Activated CD8-positive, alpha-beta T cell treated with anti-CD3 and anti-CD28 coated beads for 36 hours (primary cell): ENCODE data around the gene MEF2A. TPM values are rescaled to one million over a fixed set of nuclear protein-coding genes. Genes with fewer than 3 reads are reported as not detected.

ENCODE experiments used
- ATAC-seq: fragments of 200-7000 bp; cut with Tn5 transposase; one replicate; pipeline ENCODE4 v1.10.0; 2021; ENCODE audit warnings: mild to moderate bottlenecking, moderate library complexity
- CTCF ChIA-PET: fragments of 350-600 bp; sonication (Branson Sonifier 250); formaldehyde crosslinking; loops from one replicate; lab custom pipeline; 2021; ENCODE audit warnings: antibody characterized with exemption; lab: Charles Lee
- POLR2A ChIA-PET: fragments of 350-600 bp; sonication (Branson Sonifier 250); formaldehyde crosslinking; loops from one replicate; lab custom pipeline; 2021; ENCODE audit warnings: antibody characterized with exemption; lab: Charles Lee
- DNase-seq: peaks from one replicate; pipeline ENCODE4 v3.0.0-alpha.2; 2020
- H3K27ac Mint-ChIP-seq: one replicate; pipeline ENCODE4 v1.8.0; 2021; ENCODE audit warnings: mild to moderate bottlenecking, mixed read lengths
- H3K27me3 Mint-ChIP-seq: one replicate; pipeline ENCODE4 v1.8.0; 2021; ENCODE audit warnings: mixed read lengths
- H3K36me3 Mint-ChIP-seq: one replicate; pipeline ENCODE4 v1.8.0; 2021; ENCODE audit warnings: low read depth, mixed read lengths
- H3K4me1 Mint-ChIP-seq: one replicate; pipeline ENCODE4 v1.8.0; 2021; ENCODE audit warnings: low read depth, mixed read lengths
- H3K4me3 Mint-ChIP-seq: one replicate; pipeline ENCODE4 v1.8.0; 2021; ENCODE audit warnings: mild to moderate bottlenecking, moderate library complexity, mixed read lengths
- H3K9me3 Mint-ChIP-seq: one replicate; pipeline ENCODE4 v1.8.0; 2021; ENCODE audit warnings: mixed read lengths
- intact Hi-C: fragments of 100-400 bp; cut with micrococcal nuclease; formaldehyde crosslinking; loops from one replicate; pipeline ENCODE4 v1.10.0; 2022
- total RNA-seq, 2 experiments: library from RNA; stranded (reverse); gene quantifications; one replicate each; pipeline ENCODE4 v1.2.3, GENCODE V29; 2021
- TF ChIP-seq, protein P1 (sequence below): fragments of 200-600 bp; IDR thresholded peaks from one replicate; pipeline ENCODE4 v1.8.0; 2022; ENCODE audit warnings: antibody characterized with exemption, mild to moderate bottlenecking

The MEF2A gene
- total RNA-seq, 2 experiments from 2014 or later = 16.4 to 17.6 TPM

DNA sequence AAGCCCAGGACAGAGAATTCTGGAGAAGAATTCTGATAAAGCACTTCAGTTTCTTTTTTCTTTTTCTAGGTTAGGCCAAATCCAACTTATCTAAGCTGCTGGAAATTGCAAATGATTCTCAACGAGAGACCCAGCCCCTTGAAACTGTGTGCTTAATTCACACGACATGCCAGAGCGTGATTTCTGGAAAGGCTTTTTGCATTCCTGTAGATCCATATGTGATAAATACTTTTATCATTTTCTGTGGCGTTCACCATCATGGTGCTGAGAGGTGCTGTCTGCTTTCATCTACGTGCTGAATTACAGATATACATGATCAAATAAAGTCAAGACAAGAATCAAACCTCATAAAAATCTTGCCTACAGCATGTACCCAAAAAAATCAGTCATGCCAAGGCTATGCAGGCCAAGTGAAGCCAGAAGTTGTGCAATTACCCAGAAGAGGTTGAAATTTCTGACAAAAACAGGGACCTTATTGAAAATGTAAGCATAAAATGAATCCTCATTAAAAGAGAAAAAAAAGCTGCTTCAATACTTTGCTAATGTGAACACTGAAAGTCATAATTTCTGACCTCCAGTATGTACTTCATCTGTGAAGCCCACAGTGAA, 10.8 kb upstream of the MEF2A start:
- no peak for DNase-seq
- no peak for ATAC-seq
- Mint-ChIP-seq H3K4me1 (peaks cover 6% of the 10 kb centered on the region), H3K27ac (no peak overlapping the region), H3K9me3 (no peaks in the 10 kb centered on the region), H3K36me3 (no peaks in the 10 kb centered on the region), H3K27me3 (no peaks in the 10 kb centered on the region), H3K4me3 (no peak overlapping the region)
- intact Hi-C loops = no loop called here
- TF ChIP-seq, protein P1, sequence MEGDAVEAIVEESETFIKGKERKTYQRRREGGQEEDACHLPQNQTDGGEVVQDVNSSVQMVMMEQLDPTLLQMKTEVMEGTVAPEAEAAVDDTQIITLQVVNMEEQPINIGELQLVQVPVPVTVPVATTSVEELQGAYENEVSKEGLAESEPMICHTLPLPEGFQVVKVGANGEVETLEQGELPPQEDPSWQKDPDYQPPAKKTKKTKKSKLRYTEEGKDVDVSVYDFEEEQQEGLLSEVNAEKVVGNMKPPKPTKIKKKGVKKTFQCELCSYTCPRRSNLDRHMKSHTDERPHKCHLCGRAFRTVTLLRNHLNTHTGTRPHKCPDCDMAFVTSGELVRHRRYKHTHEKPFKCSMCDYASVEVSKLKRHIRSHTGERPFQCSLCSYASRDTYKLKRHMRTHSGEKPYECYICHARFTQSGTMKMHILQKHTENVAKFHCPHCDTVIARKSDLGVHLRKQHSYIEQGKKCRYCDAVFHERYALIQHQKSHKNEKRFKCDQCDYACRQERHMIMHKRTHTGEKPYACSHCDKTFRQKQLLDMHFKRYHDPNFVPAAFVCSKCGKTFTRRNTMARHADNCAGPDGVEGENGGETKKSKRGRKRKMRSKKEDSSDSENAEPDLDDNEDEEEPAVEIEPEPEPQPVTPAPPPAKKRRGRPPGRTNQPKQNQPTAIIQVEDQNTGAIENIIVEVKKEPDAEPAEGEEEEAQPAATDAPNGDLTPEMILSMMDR = no peak
- CTCF ChIA-PET = no interaction called here
- POLR2A ChIA-PET = no interaction called here

DNA sequence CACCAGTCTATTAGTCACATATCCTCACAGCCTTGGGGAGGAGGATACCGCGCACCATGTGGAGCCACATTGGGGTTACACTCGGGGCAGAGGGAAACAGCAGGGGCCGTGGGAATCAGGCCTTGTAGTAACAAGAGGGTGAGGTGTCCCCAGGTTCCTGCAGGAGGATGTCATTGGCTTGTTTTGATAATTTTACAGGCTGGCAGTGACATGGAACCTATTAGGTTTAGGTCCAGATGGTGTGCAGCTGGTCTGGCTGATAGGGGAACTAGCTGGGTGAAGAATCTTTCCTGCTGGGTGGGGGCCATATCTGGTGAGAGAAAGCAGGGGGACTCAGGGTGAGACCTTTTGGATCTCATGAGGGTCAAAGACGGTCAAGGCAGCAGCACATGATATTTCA, 9.8 kb upstream of the MEF2A start:
- Mint-ChIP-seq H3K27ac (no peak overlapping the region), H3K27me3 (no peaks in the 10 kb centered on the region), H3K4me1 (no peaks in the 10 kb centered on the region), H3K9me3 (no peaks in the 10 kb centered on the region), H3K36me3 (no peaks in the 10 kb centered on the region), H3K4me3 (no peak overlapping the region)
- no peak for ATAC-seq
- TF ChIP-seq, protein P1 = no peak
- ChIA-PET POLR2A (no interaction called here), CTCF (no interaction called here)
- intact Hi-C loops = no loop called here
- no peak for DNase-seq

DNA sequence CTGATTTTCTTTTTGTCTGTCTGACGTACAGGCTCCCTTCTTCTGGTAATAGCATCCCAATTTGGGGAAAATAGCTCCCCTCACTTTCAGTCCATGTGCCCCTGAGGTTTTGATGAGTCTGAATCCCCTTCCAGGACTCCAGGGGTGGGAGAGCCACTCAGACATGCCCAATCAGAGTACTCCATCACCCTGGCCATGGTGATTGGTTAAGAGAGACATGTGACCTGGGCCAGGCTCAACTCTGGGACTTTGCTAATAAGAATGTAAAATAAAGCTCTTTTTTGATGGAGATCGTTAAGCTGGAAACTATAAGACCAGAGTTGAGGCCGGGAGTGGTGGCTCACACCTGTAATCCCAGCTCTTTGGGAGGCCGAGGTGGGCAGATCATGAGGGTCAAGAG, 9.2 kb upstream of the MEF2A start:
- POLR2A ChIA-PET = no interaction called here

DNA sequence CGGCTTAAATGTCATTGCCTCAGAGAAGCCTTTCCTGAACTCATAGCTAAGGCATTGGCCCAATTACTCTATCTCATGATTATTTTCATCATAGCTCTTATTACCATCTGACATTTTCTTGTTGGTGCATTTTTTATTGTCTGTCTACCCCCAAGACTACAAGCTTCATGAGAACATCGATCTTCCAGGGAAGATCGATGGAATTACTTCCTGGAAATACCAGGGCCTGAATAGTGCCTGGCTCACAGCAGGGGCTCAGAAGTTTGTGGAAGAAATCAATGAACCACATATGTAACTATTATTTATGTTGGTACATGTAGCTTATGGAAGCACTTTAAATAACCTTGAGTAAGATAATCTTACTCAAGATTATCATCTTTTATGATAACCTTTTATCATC, 7.7 kb upstream of the MEF2A start:
- Mint-ChIP-seq H3K36me3 (no peaks in the 10 kb centered on the region), H3K4me1 (peaks cover 6% of the 10 kb centered on the region), H3K27me3 (no peaks in the 10 kb centered on the region), H3K4me3 (no peak overlapping the region), H3K27ac (no peak overlapping the region), H3K9me3 (no peaks in the 10 kb centered on the region)
- POLR2A ChIA-PET = interaction anchor here (0.8 kb wide), 1 partner anchor 11 kb away, joined by 3 read pairs; no protein-coding TSS in a partner anchor
- no peak for ATAC-seq
- TF ChIP-seq, protein P1 = no peak
- no peak for DNase-seq
- intact Hi-C loops = no loop called here
- CTCF ChIA-PET = interaction anchor here (1.1 kb wide), 1 partner anchor 9 kb away, joined by 3 read pairs; no protein-coding TSS in a partner anchor

More for the DNA sequence above, 9.2 kb upstream of the MEF2A start:
- CTCF ChIA-PET = interaction anchor here (1.1 kb wide), 1 partner anchor 147 kb away, joined by 3 read pairs; no protein-coding TSS in a partner anchor
- H3K36me3 Mint-ChIP-seq = no peaks in the 10 kb centered on the region
- TF ChIP-seq, protein P1 = no peak
- DNase-seq = no peak
- no peaks in the 10 kb centered on the region for H3K4me1 Mint-ChIP-seq
- no peaks in the 10 kb centered on the region for H3K9me3 Mint-ChIP-seq
- intact Hi-C loops = no loop called here
- no peak overlapping the region for H3K27ac Mint-ChIP-seq
- ATAC-seq = no peak
- H3K27me3 Mint-ChIP-seq = no peaks in the 10 kb centered on the region
- H3K4me3 Mint-ChIP-seq = no peak overlapping the region

DNA sequence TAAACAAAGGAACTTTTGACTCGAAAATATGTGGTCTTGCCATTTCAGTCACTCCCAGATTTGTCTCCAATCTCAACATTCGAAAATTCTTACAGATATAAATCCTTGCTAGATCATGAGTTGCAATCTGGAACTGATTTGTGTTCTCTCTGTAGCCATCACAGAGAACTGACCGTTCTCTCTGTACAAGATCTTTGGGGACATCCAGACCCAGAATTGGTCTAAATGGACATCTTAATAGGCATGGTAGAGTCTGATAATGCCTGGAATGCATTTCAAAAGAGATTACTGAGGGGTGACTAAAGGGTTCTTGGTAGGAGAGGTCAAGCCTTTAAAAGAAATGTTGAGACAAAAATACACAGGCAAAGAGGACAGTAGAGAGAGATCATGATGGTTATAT, 7.2 kb upstream of the MEF2A start:
- H3K9me3 Mint-ChIP-seq = no peaks in the 10 kb centered on the region
- H3K4me1 Mint-ChIP-seq = peaks cover 6% of the 10 kb centered on the region
- no peak for ATAC-seq
- no peak for DNase-seq
- TF ChIP-seq, protein P1 = no peak
- H3K4me3 Mint-ChIP-seq = no peak overlapping the region
- intact Hi-C loops = no loop called here
- POLR2A ChIA-PET = no interaction called here
- CTCF ChIA-PET = interaction anchor here (1.1 kb wide), 1 partner anchor 9 kb away, joined by 3 read pairs; no protein-coding TSS in a partner anchor
- no peak overlapping the region for H3K27ac Mint-ChIP-seq
- no peaks in the 10 kb centered on the region for H3K36me3 Mint-ChIP-seq
- no peaks in the 10 kb centered on the region for H3K27me3 Mint-ChIP-seq
